HuH-7 (cell line): ENCODE data around the gene MMP24OS.

ENCODE experiments used
- DNase-seq: peaks from one replicate; pipeline ENCODE4 v3.0.0; 2011; ENCODE audit warnings: low spot score

Gene MMP24OS

GRCh38 chr20:35291654-35292503 lies 14.0 kb upstream of the MMP24OS start, which contains the start of gene FAM83C:
FAM83C (minus strand) TSS chr20:35292425; CDS start chr20:35292304, 121 bp downstream.
- DNase-seq = no peak

GRCh38 chr20:35290887-35291417 lies 13.0 kb upstream of the MMP24OS start:
- DNase-seq = no peak

GRCh38 chr20:35290186-35290886 lies 12.4 kb upstream of the MMP24OS start:
- DNase-seq = no peak

GRCh38 chr20:35288325-35289060 lies 10.6 kb upstream of the MMP24OS start:
- DNase-seq = no peak

GRCh38 chr20:35287509-35288324 lies 9.8 kb upstream of the MMP24OS start:
- DNase-seq = no peak

GRCh38 chr20:35286899-35287508 lies 9.1 kb upstream of the MMP24OS start:
- no peak for DNase-seq

- DNase-seq = peak; percentile 96
Measured at GRCh38 chr20:35286077-35286898, 8.4 kb upstream of the MMP24OS start.

- DNase-seq = no peak
Measured at GRCh38 chr20:35285806-35286076, 7.8 kb upstream of the MMP24OS start.

- no peak for DNase-seq
Measured at GRCh38 chr20:35284992-35285805, 7.3 kb upstream of the MMP24OS start.

- peak; percentile 99 for DNase-seq
Measured at GRCh38 chr20:35284267-35284991, 6.5 kb upstream of the MMP24OS start, which contains the start of gene EIF6. EIF6 (minus strand) TSS chr20:35284772; CDS start chr20:35284487, 285 bp downstream.

GRCh38 chr20:35283441-35284266 lies 5.7 kb upstream of the MMP24OS start:
- no peak for DNase-seq

GRCh38 chr20:35281506-35282101 lies 3.7 kb upstream of the MMP24OS start:
- no peak for DNase-seq

- DNase-seq = no peak
Measured at GRCh38 chr20:35280523-35280922, 2.6 kb upstream of the MMP24OS start.

- DNase-seq = no peak
Measured at GRCh38 chr20:35279533-35280174, 1.7 kb upstream of the MMP24OS start.

- no peak for DNase-seq
Measured at GRCh38 chr20:35279040-35279439, 1.1 kb upstream of the MMP24OS start.

- DNase-seq = no peak
Measured at GRCh38 chr20:35277127-35277526, 795 bp downstream of the MMP24OS start.

GRCh38 chr20:35276408-35276807 lies 1.5 kb downstream of the MMP24OS start:
- no peak for DNase-seq
